Parathyroid adenoma (tissue), 2 donors: ENCODE data around the gene ZFR.
A peak's percentile ranks its signal among the peaks of the same experiment; 100 is the strongest.

ENCODE experiments used
- H2AFZ ChIP-seq: fragments of 300-600 bp; sonication (generic); one replicate; pipeline ENCODE4 v1.7.0; 2017; ENCODE audit warnings: antibody characterized with exemption, mild to moderate bottlenecking
- H3K27ac ChIP-seq: fragments of 300-600 bp; sonication (generic); one replicate; pipeline ENCODE4 v1.7.0; 2017
- H3K27me3 ChIP-seq: fragments of 300-600 bp; sonication (generic); one replicate; pipeline ENCODE4 v1.7.0; 2017; ENCODE audit warnings: low read length; ENCODE audit not compliant: control insufficient read depth, insufficient read depth
- H3K36me3 ChIP-seq: fragments of 300-600 bp; sonication (generic); one replicate; pipeline ENCODE4 v1.7.0; 2017; ENCODE audit warnings: low read length; ENCODE audit not compliant: control insufficient read depth, insufficient read depth
- H3K4me1 ChIP-seq: fragments of 300-600 bp; sonication (generic); one replicate; pipeline ENCODE4 v1.7.0; 2017; ENCODE audit warnings: control low read depth
- H3K4me2 ChIP-seq: fragments of 300-600 bp; sonication (generic); one replicate; pipeline ENCODE4 v1.7.0; 2017; ENCODE audit warnings: low read length
- H3K4me3 ChIP-seq: fragments of 300-600 bp; sonication (generic); one replicate; pipeline ENCODE4 v1.7.0; 2017; ENCODE audit warnings: low read depth, low read length
- H3K79me2 ChIP-seq: fragments of 300-600 bp; sonication (generic); one replicate; pipeline ENCODE4 v1.7.0; 2017; ENCODE audit warnings: control low read depth
- H3K9ac ChIP-seq: fragments of 300-600 bp; sonication (generic); one replicate; pipeline ENCODE4 v1.7.0; 2017; ENCODE audit warnings: mild to moderate bottlenecking
- H3K9me3 ChIP-seq: fragments of 300-600 bp; sonication (generic); one replicate; pipeline ENCODE4 v1.7.0; 2017; ENCODE audit warnings: low read length; ENCODE audit not compliant: control insufficient read depth
- CTCF ChIP-seq: fragments of 300-600 bp; sonication (generic); IDR thresholded peaks from one replicate; pipeline ENCODE4 v1.7.0; 2017; ENCODE audit warnings: antibody characterized with exemption, mild to moderate bottlenecking
- donor health status: primary hyperparathyroidism.

ZFR gene

GRCh38 chr5:32445831-32446614, 1.5 kb upstream of the ZFR start:
- no peak overlapping the region for H3K9ac ChIP-seq
- H3K27ac ChIP-seq, result no peak overlapping the region
- no peak overlapping the region for H3K4me2 ChIP-seq
- H3K27me3 ChIP-seq, result no peaks in the 10 kb centered on the region
- peaks cover 21% of the 10 kb centered on the region for H3K79me2 ChIP-seq
- H3K9me3 ChIP-seq, result no peaks in the 10 kb centered on the region
- no peak overlapping the region for H2AFZ ChIP-seq
- H3K4me3 ChIP-seq, result no peak overlapping the region
- H3K36me3 ChIP-seq, result no peaks in the 10 kb centered on the region
- peaks cover 2% of the 10 kb centered on the region for H3K4me1 ChIP-seq
- no peak for TF ChIP-seq CTCF

- Histone ChIP-seq H3K4me1 (peaks cover 2% of the 10 kb centered on the region), H3K36me3 (no peaks in the 10 kb centered on the region), H3K4me2 (no peak overlapping the region), H3K79me2 (peaks cover 28% of the 10 kb centered on the region), H3K9ac (no peak overlapping the region), H3K27ac (no peak overlapping the region), H2AFZ (peak overlapping the region; percentile 85), H3K4me3 (no peak overlapping the region), H3K27me3 (no peaks in the 10 kb centered on the region), H3K9me3 (no peaks in the 10 kb centered on the region)
- no peak for TF ChIP-seq CTCF
Observed at GRCh38 chr5:32445287-32445758, 783 bp upstream of the ZFR start.

GRCh38 chr5:32443541-32444430, 754 bp downstream of the ZFR start:
- Histone ChIP-seq H3K4me1 (peaks cover 5% of the 10 kb centered on the region), H3K27me3 (no peaks in the 10 kb centered on the region)

GRCh38 chr5:32443145-32443540, 1.4 kb downstream of the ZFR start:
- peak overlapping the region; percentile 78 for H3K27ac ChIP-seq
- peaks cover 45% of the 10 kb centered on the region for H3K79me2 ChIP-seq
- H3K27me3 ChIP-seq, result no peaks in the 10 kb centered on the region
- H3K4me3 ChIP-seq, result peak overlapping the region; percentile 63
- no peak for TF ChIP-seq CTCF
- no peak overlapping the region for H3K9ac ChIP-seq
- no peaks in the 10 kb centered on the region for H3K36me3 ChIP-seq
- peaks cover 7% of the 10 kb centered on the region for H3K4me1 ChIP-seq
- peak overlapping the region; percentile 70 for H2AFZ ChIP-seq
- H3K9me3 ChIP-seq, result no peaks in the 10 kb centered on the region
- H3K4me2 ChIP-seq, result peak overlapping the region; percentile 71

More at GRCh38 chr5:32443541-32444430, 754 bp downstream of the ZFR start:
- H3K36me3 ChIP-seq, result no peaks in the 10 kb centered on the region
- no peaks in the 10 kb centered on the region for H3K9me3 ChIP-seq
- peak overlapping the region; percentile 87 for H3K4me2 ChIP-seq
- peak overlapping the region; percentile 82 for H3K4me3 ChIP-seq
- peaks cover 40% of the 10 kb centered on the region for H3K79me2 ChIP-seq
- no peak for TF ChIP-seq CTCF
- peak overlapping the region; percentile 55 for H3K9ac ChIP-seq
- peak overlapping the region; percentile 78 for H3K27ac ChIP-seq
- H2AFZ ChIP-seq, result peak overlapping the region; percentile 85
